ENCODE data around the gene USP26. TPM values are rescaled to one million over a fixed set of nuclear protein-coding genes. Genes with fewer than 3 reads are reported as not detected.
"Not testable (repeated sequence)": the region's sequence is repeated elsewhere in the genome, so short reads cannot be mapped to it uniquely, and the experiment has no call there.

The USP26 gene
- total and polyA plus RNA-seq, 8 donors, result 0.04 to 0.06 TPM; not detected in 6

DNA sequence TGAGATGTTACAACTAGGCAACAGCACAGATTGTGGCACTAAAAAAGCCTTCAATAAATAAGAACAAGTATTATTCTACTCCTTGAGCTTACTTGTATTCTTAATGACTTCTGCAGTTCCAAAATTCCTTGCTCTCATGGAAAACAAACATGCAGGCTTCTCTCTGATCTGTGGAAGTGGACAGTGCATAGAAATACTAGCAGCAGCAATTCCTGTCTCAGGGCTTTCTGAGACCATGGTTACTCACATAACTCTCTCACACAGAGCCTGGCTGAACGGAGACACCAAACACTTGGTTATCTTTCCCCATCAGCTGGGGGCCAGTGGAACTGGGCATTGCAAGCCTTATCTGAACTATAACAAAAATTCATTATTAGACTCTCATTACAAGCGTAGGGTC lies 106.1 kb downstream of the USP26 start:
- intact Hi-C loops (cut with DNase I), result no loop called here
- no peak for ATAC-seq
- H3K4me1 ChIP-seq, result no peaks in the 10 kb centered on the region

DNA sequence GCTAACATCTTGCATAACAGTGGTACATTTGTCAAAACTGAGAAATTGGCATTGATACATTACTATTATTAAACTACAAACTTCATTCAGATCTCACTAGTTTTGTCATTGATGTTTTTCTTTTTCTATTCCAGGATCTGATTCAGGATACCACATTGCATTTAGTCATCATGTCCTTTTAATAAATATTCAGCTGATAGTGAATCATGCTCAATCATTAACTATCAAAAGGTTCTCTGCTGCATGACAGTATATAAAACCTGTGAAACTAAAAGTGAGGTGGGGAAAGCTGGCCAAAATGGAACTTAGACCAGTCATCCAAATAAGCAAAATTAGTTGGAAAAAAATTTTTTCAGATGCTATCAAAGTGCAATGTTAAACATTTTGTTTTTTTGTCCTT lies 110.4 kb downstream of the USP26 start:
- intact Hi-C loops (cut with DNase I), result no loop called here
- no peak for DNase-seq
- Histone ChIP-seq H3K27me3 (no peaks in the 10 kb centered on the region), H3K4me3 (no peak overlapping the region), H3K36me3 (no peaks in the 10 kb centered on the region), H3K9me3 (no peaks in the 10 kb centered on the region), H3K4me1 (no peaks in the 10 kb centered on the region), H3K27ac (no peak overlapping the region)
- TF ChIP-seq, protein P1, sequence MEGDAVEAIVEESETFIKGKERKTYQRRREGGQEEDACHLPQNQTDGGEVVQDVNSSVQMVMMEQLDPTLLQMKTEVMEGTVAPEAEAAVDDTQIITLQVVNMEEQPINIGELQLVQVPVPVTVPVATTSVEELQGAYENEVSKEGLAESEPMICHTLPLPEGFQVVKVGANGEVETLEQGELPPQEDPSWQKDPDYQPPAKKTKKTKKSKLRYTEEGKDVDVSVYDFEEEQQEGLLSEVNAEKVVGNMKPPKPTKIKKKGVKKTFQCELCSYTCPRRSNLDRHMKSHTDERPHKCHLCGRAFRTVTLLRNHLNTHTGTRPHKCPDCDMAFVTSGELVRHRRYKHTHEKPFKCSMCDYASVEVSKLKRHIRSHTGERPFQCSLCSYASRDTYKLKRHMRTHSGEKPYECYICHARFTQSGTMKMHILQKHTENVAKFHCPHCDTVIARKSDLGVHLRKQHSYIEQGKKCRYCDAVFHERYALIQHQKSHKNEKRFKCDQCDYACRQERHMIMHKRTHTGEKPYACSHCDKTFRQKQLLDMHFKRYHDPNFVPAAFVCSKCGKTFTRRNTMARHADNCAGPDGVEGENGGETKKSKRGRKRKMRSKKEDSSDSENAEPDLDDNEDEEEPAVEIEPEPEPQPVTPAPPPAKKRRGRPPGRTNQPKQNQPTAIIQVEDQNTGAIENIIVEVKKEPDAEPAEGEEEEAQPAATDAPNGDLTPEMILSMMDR (IDR thresholded peaks at IDR 0.05), result no peak
- ATAC-seq, result no peak

More for the DNA sequence above, 106.1 kb downstream of the USP26 start:
- H3K27me3 ChIP-seq, result peaks cover 0 to 5% of the 10 kb centered on the region in 2 donors
- no peak for DNase-seq
- H3K9me3 ChIP-seq, result no peaks in the 10 kb centered on the region
- H3K27ac ChIP-seq, result no peak overlapping the region
- no peak overlapping the region for H3K4me3 ChIP-seq
- no peaks in the 10 kb centered on the region for H3K36me3 ChIP-seq
- TF ChIP-seq, protein P1 (IDR thresholded peaks at IDR 0.05), result no peak

DNA sequence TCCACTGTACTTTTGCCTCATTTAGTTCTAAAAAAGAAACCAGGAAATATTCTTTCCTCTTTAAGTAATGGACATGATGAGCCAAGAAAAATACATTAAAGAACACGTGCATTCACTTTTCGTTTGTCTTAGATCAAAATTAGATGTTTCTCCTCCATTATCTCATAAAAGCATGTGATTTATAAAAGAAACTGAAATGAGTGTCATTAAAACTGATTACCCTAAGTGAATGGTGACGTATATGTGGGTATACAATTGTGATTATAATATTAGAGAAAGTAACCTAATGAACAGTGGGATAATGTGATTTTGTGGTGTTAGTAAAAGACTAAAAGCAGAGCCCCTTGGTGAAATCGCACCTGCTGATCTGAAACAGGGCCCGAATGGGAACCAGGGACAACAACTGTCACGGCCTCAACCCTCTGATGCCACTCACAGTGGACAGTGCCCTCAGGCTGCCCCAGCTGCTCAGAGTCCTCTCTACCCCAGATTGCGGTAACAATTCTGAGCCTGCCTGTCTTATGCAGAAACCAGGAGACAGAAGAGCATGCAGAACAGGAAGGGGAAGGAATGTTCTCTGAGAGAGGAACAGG lies 112.8 kb downstream of the USP26 start:
- H3K4me3 ChIP-seq, result no peak overlapping the region
- no peak for DNase-seq
- H3K9me3 ChIP-seq, result no peaks in the 10 kb centered on the region
- no peaks in the 10 kb centered on the region for H3K4me1 ChIP-seq
- H3K27ac ChIP-seq, result no peak overlapping the region
- intact Hi-C loops (cut with DNase I), result no loop called here
- H3K36me3 ChIP-seq, result no peaks in the 10 kb centered on the region
- ATAC-seq, result no peak
- TF ChIP-seq, protein P1 (IDR thresholded peaks at IDR 0.05), result no peak
- no peaks in the 10 kb centered on the region for H3K27me3 ChIP-seq

DNA sequence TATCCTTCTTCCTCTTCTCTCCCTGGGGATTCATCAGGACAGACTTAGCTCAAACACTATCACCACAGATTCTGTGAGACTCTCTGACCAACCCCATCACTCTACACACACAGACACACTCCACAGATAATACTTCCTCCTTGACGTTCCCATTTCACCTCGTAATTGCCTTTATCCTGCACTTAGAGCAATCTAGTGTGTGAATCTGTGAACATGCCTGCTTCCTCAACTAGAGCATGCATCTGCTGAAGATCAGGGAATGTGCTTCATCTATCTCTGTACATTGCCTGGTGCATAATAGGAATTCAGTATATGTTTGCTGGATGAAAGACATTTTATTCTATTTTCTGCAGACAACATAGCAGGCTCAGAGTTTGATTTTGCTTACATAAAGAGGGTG lies 113.4 kb downstream of the USP26 start:
- ATAC-seq, result no peak
- no peak overlapping the region for H3K4me3 ChIP-seq
- no peaks in the 10 kb centered on the region for H3K4me1 ChIP-seq
- H3K9me3 ChIP-seq, result no peaks in the 10 kb centered on the region
- H3K36me3 ChIP-seq, result no peaks in the 10 kb centered on the region
- no peak overlapping the region for H3K27ac ChIP-seq
- H3K27me3 ChIP-seq, result no peaks in the 10 kb centered on the region
- no peak for DNase-seq
- TF ChIP-seq, protein P1 (IDR thresholded peaks at IDR 0.05), result no peak
- intact Hi-C loops (cut with DNase I), result no loop called here

DNA sequence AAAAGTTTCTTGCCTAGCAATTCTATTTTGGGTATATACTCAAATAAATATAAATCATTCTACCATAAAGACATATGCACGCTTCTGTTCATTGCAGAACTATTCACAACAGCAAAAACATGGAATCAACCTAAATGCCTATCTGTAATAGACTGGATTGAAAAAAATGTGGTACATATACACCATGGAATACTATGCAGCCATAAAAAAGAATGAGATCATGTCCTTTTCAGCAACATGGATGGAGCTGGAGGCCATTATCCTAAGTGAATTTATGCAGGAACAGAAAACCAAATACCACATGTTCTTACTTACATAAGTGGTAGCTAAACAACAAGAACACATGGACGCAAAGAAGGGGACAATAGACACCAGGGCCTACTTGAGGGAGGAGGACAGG lies 116.9 kb downstream of the USP26 start:
- H3K27ac ChIP-seq; ATAC-seq; H3K9me3 ChIP-seq; DNase-seq; intact Hi-C loops (cut with DNase I); H3K27me3 ChIP-seq; H3K36me3 ChIP-seq; H3K4me3 ChIP-seq; H3K4me1 ChIP-seq: not testable (repeated sequence)

Other genes with a start within 250 kb of the USP26 start
- gene HS6ST2, start 138.5 kb downstream of the USP26 start, total RNA-seq, result 1 to 10 TPM; 1.0 to 6.9 TPM
- gene HS6ST2, start 138.5 kb downstream of the USP26 start, polyA plus RNA-seq (ENCODE audit: insufficient read length in 6 of 6), result 10 to 100 TPM; 12.7 to 22.9 (median 18.4) TPM
- gene TFDP3, start 121.2 kb upstream of the USP26 start, total RNA-seq, result not detected
- gene TFDP3, start 121.2 kb upstream of the USP26 start, polyA plus RNA-seq (ENCODE audit: insufficient read length in 6 of 6), result not detected

Measured in left lung (tissue), 10 donors.